Forelimb muscle (tissue), 1 donor: ENCODE measurements around the gene ZNF236. TPM values are rescaled to one million over a fixed set of nuclear protein-coding genes. Genes with fewer than 3 reads are reported as not detected.

Experiments
- DNase-seq: peaks from one replicate; pipeline ENCODE4 v3.0.0-alpha.2; 2013; ENCODE audit warnings: low read depth
- polyA plus RNA-seq: library from polyadenylated mRNA; unstranded; fragments of 120-200 nt; gene quantifications from one replicate; pipeline ENCODE4 v1.2.1, GENCODE V29; 2013; ENCODE audit not compliant: insufficient read length

Gene ZNF236
- polyA plus RNA-seq, 1 donor, result 5.9 TPM

- no peak for DNase-seq
Observed at GRCh38 chr18:76972846-76973519, 150.6 kb downstream of the ZNF236 start.

DNA sequence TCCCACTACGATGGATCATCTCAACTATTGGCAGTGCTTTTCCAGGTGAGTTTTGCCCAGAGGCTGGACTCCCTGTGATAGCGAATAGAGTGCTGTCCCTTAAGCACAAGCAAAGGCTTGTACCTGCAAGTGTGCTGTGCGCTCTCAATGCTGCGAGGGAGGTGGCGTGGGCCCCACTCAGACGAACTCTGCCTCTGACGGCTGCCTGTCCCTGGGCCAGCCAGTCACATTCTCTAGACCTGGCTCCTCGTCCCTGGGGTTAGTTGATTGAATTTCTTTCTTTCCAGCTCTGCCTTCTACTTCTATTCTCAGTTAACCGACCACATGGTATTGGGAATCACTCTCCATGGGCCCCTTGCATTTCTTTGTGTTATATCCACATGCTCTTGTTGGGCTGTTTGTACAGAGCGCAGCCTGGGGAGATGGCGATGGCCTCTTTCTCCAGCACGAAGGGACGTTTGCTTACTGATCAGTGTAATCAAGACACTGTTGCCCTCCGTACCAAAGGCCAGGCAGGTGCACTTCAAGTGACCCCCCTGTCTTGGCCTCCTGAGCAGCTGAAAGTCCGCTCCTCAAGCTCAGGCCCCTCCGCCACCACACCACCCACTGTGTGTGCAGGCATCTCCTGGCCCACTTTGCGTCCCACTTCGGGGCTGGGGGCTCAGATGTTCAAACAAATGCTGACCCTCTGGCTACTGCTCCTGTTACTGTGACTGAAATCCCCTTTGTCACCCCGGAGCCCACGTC, 151.3 kb downstream of the ZNF236 start:
- no peak for DNase-seq

- DNase-seq, result no peak
Observed at GRCh38 chr18:76974386-76974785, 152.0 kb downstream of the ZNF236 start.

- no peak for DNase-seq
Observed at GRCh38 chr18:76975577-76976110, 153.3 kb downstream of the ZNF236 start.

DNA sequence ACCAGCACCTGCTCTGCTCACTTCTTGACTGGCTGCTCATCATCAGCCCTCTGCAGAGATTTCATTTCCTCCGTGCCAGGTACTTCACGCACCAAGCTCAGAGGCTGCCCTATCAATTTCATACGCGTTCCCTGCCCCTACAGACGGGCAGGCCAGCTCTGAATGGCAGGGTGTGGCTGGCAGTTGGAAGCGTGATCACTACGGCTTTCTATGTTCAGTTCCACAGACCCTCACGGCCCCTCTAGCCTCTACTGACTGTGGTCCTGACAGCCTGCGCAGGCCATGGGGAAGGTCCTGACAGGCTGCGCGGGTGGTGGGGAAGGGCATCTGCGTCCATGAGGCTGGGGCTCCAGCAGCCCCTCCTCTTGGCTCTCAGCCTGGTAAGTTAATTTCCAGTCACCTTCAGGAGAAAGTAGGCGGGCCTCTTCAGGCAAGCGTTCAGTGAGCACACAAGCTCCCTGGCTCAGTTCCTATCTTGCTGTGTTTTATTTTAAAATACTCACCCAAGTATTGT, 154.8 kb downstream of the ZNF236 start:
- DNase-seq, result no peak

DNA sequence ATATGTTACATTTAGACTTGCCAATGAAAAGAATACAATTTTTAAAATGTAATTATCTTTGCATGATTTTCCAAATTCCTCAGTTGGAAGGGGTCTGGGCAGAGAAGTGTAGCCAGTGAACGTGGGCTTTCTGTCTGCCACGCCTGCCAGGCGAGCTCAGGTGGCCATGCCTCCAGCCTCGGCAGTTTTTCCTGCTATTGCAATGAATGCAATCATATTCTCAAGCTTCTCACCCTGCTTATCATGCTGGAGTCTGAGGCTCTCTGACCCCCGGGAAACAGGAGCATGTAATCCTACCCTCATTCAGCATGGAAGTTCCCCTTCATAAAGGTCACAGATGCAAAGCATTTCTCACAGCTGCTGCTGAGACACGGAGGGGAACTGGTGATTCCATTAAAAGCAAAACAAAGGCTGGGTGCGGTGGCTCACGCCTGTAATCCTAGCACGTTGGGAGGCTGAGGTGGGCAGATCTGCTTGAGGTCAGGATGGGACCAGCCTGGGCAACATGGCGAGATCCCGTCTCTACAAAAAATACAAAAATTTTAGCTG, 155.4 kb downstream of the ZNF236 start:
- no peak for DNase-seq

- DNase-seq, result no peak
Observed at GRCh38 chr18:76978616-76979015, 156.3 kb downstream of the ZNF236 start.

- DNase-seq, result no peak
Observed at GRCh38 chr18:76979111-76979751, 156.9 kb downstream of the ZNF236 start.

DNA sequence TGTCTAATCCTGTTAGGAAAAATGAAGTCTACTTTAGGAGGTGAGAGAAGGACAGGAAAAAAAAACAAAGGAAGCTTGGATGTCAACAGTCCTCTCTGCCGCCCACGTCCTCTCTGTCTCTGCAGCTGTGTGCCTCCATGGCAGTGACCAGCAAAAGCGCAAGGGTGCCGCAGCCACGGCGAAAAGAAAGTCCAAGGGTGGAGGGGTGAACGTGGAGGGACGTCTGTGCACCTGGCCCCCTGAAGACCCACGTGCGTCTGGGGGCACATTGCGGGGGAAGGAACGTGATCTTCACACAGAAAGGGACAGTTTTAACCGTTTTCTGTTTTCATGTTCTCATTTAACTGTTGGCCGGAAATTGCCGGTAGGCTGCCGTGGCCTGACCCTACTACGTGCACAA, 157.5 kb downstream of the ZNF236 start:
- DNase-seq, result no peak

- no peak for DNase-seq
Observed at GRCh38 chr18:76980663-76981395, 158.5 kb downstream of the ZNF236 start.

DNA sequence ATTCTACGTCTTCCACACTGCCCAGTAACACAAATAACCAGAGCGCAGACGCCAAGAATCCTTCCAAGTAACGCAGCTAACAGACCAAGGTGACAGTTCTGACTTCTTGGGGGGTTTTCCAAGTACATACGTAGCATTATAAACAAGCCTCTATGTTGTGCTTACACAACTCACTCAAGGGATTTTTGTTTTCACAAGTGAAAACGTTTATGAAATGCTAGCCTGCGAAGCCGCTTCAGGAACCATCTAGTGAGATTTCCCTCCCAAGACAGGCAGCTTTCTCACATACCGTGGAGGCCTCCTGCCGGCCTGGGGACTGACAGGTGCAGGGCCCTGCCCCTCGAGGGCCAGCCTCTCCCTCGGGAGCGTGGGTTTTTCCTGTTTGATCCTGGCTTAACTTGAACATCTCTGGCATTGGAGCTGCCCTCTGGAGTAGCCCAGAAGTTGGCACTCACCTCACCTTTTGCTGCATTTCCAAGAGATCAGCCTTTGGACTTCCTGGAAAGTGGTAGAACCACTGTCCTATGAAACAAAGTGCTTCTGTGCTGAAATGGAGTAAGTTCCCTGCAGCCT, 159.1 kb downstream of the ZNF236 start:
- no peak for DNase-seq

DNA sequence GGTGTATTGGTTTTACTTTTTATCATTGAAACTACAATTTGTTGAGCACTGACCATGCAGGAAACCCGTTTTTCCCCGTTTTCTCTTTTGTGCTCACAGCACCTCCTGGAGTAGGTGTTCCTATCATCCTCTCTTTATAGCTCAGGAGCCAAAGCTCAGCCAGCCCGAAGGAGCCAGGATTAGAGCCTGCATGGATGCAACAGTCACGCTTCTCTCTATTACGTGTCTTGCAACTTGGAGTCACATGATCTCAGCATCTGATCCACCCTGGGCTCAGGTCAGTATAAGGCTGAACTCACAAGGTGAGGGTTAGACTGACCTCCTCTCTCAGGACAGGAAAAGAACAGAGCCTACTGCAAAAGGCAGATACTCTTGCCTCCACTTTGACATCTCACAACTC, 159.7 kb downstream of the ZNF236 start:
- DNase-seq, result no peak

GRCh38 chr18:76982841-76983583, 160.7 kb downstream of the ZNF236 start:
- DNase-seq, result no peak

DNA sequence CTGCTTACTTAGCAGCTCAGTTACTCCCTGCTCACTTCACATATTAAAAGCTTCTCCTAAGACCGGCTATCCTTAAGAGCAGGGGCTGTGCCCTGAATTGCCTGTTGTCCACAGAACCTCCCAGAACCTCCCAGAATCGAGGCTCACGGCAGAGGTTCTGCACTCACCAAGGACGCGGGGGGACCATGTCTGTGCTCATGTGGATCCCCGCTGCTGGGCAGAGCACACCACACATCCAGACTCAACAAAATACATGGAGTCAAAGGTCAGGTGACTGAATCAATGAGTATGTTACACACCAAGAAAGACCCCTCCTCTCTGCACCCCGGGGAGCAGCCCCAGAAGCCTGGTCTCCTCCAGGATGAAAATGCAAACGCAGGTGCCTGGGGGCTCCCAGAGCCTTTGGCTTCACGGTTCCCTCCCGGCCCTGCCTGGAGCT, 161.3 kb downstream of the ZNF236 start:
- no peak for DNase-seq

GRCh38 chr18:76984193-76985155, 162.1 kb downstream of the ZNF236 start:
- no peak for DNase-seq

GRCh38 chr18:76985156-76985950, 163.0 kb downstream of the ZNF236 start:
- no peak for DNase-seq

DNA sequence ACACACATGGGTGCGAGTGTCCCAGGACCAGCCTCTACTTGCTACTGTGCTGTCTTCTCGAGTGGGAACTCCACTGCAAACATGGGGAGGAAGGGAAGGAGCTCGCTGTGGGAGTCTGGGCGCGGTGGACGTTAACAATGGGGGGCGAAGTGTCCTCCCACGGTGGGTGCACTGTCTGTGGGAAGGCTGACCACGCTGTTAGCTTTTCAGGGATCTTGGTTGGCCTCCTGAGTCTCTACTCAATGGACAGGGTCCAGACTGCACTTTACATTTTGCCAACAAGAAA, 163.5 kb downstream of the ZNF236 start:
- no peak for DNase-seq

- no peak for DNase-seq
Observed at GRCh38 chr18:76986406-76986805, 164.0 kb downstream of the ZNF236 start.
